ENCODE measurements around the gene RRP7A.
"Not testable (repeated sequence)": the region's sequence is repeated elsewhere in the genome, so short reads cannot be mapped to it uniquely, and the experiment has no call there.

Gene RRP7A

DNA sequence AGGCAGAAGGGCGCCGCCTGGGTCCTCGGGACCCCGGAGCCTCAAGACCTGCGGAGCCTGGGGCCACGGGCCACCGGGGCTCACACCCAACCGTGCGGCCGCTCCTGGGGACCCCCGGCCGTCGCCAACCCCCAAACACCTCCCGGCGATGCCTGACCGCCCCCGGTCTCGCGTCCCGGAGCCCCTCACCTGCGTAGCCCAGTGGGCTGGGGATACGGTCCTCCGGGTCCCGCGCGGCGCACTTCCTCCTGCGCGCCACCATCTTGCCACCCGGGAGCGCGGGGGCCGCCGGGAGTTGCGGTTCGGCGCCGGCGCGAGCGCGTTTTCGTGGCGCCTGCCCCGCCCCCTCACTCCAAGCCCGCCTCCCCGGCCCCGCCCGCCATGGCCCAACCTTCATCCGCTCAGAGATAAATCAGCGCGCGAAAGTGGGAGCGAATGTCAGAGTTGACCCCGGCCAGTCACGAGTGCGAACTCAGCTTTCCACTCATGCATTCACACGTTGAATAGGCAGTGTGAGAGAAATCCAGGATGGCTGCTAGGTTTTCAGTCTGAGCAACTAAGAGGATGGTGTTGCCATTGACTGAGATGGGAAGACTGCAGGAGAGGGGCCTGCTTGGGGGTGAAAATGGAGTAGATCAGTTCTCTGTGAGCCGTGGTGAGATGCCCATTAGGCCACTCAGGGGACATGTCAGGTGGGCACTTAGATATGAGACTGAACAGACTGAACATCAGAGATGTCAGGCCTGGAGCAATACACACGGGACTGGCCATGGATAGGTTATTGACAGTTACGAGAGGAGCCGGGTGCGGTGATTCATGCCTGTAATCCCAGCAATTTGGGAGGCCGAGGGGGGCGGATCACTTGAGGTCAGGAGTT, at the start of gene RRP7A:
Gene RRP7A, minus strand, starts transcription at position 272 of the 877 bp plus-strand sequence. Its CDS starts 10 bp downstream, at position 262.
- DNase-seq = peak; percentile 82

- not testable (repeated sequence) for DNase-seq
These were observed 48.4 kb upstream of the RRP7A start for GRCh38 chr22:42567950-42568349.

GRCh38 chr22:42565956-42566355, 46.4 kb upstream of the RRP7A start:
- no peak for DNase-seq

DNA sequence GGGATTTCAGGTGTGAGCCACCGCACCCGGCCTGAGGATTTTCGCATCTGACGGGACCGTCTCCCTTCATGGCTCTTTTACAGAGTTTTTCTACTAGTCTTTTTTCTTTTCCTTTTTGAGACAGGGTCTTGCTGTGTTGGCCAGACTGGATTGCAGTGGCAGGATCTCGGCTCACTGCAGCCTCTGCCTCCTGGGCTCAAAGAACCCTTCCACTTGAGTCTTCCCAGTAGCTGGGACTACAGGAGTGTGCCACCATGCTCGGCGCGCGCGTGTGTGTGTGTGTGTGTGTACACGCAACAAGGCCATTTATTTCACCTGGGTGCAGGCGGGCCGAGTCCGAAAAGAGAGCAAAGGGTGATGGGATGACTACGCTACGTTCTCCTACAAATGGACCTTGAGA, 45.1 kb upstream of the RRP7A start:
- DNase-seq = no peak

DNA sequence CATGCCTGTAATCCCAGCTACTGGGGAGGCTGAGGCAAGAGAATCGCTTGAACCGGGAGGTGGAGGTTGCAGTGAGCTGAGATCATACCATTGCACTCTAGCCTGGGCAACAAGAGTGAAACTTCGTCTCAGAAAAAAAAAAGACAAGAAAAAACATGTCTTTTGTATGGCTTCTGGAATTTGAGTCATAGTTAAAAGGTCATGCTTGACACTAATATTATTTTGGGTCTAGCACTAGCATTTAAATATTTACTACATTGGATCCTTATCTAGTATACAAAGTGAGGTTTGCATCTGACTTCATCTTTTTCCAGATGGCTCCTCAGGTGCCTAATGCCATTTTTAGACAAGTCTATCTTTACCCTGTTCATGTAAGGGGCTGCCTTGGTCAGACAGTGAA, 44.3 kb upstream of the RRP7A start:
- not testable (repeated sequence) for DNase-seq

DNA sequence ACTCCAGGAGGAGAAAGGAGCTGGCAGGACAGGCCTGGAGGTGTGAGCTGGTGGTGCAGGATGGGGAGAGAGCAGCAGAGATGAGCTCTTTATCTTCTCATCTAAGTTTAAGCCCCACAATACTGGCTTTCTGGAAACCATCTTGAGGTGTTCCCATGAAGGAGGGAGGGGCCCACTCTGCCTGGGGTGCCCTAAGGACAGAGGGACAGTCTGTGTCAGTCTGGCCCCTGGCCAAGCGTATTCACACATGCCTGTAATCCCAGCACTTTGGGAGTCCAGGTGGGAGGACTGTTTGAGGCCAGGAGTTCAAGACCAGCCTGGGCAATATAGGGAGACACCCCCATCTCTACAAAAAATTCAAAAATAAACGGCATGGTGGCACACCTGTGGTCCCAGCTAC, 43.1 kb upstream of the RRP7A start:
- no peak for DNase-seq

GRCh38 chr22:42562279-42562678, 42.7 kb upstream of the RRP7A start:
- no peak for DNase-seq

GRCh38 chr22:42561856-42562255, 42.3 kb upstream of the RRP7A start:
- no peak for DNase-seq

DNA sequence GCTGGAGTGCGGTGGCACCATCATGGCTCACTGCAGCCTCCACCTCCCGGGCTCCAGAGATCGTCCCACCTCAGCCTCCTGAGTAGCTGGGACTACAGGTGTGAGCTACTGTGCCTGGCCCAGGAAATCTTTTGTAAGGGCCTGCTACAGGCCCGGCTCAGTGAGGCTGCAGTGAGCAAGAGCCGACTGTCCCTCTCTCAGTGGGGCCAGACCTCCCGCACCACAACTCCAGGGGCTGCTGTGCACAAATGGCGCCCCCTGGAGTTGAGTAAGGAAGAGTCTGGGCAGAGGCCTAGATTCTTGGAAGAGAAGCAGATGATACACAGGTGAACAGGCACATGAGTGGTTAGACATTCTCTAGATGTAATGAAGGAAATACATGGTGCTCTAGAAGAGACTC, 41.2 kb upstream of the RRP7A start:
- peak; percentile 40 for DNase-seq

DNA sequence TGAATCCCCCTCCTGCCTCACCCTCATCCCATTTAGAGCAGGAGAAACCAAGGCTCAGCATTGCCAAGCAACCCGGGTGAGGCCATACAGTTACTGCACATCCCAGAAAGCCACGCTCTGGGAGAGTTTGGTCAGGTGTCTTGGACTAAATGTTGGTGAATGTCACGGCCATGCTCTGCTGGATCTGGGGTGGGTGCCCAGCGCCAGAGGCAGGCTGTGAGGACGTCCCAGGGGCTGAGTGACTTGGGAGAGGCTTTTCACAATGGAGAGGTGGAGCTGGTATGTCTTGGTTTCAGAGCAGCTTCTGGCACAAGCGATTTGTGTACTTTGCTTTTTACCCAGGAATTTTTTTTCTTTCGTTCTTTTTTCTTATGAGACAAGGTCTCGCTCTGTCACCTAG, 40.8 kb upstream of the RRP7A start:
- DNase-seq = no peak

- peak; percentile 91 for DNase-seq
These were observed 34.1 kb upstream of the RRP7A start, which contains the start of gene SERHL2 for GRCh38 chr22:42553475-42554361. Gene SERHL2, plus strand, starts transcription at chr22:42553956. Its CDS starts 65 bp downstream, at chr22:42554021.

GRCh38 chr22:42552294-42552647, 32.7 kb upstream of the RRP7A start:
- not testable (repeated sequence) for DNase-seq

DNA sequence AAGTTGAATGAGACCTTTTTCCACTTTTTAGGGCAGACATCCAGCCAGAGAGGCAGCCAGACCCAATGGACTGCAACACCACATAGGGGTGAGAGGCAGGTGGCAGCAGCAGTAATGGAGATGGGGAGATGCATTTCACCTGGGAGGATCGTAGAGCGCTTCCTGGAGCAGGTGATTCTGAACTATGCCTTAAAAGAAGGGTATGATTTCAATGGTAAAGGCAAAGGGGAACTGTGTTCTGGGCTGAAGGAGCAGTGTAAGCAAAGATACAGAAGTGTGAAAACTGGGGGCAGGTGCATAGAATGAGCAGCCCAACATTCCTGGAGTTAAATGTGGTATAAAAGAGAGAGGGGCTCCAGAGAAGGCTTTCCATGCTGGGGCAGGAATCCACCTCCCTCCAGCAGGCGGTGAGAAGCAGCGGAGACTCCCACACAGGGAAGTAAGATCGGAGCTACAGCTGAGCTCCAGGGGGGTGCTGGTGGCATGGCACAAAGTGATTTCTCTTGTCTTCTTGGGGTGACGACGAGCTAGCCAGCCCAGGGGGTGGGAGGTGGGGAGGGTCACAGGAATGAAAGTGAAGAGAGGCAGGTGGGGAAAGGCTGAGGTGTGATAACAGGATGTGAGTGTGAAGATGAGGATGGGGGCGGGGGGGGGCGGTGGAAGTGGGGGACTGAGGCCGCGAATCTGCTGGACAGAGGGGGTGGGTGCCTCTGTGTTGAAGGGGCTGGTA, 29.9 kb upstream of the RRP7A start:
- no peak for DNase-seq

DNA sequence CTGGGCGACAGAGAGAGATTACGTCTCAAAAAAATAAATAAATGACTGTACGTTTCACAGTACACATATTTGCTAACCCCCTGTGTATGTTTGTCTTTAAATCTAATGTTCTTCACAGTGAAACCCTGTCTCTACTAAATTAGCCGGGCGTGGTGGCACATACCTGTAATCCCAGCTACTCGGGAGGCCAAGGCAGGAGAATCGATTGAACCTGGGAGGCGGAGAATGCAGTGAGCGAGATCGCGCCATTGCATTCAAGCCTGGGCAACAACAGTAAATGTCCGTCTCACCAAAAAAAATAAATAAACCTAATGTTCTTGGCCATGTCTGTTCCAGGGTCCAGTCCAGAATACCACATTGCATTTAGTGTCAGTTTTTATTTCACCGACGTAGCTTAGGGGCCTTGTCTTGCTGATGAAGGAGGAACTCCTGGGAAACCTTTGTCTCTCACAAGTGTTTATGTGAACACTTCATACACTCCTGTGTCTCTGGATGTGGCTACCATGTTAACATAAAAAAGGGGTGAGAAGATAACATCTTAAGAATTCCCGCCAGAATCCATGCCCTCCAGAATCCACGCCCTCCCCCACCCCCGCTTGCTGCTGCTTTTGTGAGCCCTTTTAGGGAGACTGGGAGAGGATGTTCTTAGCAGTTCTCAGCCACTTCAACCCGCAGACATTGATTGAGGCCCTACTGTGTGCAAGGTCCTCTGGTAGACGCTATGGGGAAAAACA, 29.2 kb upstream of the RRP7A start:
- no peak for DNase-seq

- not testable (repeated sequence) for DNase-seq
These were observed 28.5 kb upstream of the RRP7A start for GRCh38 chr22:42548126-42548525.

DNA sequence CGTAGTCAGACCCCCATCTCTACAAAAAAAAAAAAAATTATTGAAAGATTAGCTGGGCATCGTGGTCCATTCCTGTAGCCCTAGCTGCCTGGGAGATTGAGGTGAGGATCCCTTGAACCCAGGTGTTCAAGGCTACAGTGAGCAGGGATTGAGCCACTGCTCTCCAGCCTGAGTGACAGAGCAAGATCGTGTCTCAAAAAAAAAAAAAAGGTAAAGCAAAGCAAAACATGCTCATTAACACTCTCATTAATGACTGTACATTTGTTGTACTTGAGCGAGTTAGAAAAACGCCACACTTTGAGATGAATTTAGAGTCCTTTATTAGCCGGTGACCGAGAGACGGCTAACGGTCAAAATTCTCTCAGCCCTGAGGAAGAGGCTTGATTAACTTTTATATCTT, 28.0 kb upstream of the RRP7A start:
- DNase-seq = no peak

DNA sequence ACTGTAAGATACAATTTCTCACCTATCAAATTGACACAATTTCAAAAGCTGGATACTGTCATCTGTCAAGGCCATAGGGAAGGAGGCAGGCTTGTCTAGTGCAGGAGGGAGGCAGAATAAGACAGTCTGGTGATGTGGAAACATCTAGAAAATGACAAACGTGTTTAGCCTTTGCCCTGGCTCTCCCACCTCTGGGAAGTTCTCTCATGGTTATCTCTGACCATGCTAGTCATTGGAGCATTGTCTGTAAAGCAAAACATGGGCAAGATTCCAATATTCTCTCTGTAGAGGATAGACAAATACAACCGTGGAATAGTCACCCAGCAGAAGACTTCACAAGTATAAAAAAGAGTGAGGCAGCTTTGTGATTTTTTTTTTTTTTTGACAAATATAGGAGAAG, 25.1 kb upstream of the RRP7A start:
- no peak for DNase-seq

GRCh38 chr22:42539236-42539771, 19.7 kb upstream of the RRP7A start:
- DNase-seq = not testable (repeated sequence)

GRCh38 chr22:42537199-42537831, 17.7 kb upstream of the RRP7A start:
- DNase-seq = not testable (repeated sequence)

DNA sequence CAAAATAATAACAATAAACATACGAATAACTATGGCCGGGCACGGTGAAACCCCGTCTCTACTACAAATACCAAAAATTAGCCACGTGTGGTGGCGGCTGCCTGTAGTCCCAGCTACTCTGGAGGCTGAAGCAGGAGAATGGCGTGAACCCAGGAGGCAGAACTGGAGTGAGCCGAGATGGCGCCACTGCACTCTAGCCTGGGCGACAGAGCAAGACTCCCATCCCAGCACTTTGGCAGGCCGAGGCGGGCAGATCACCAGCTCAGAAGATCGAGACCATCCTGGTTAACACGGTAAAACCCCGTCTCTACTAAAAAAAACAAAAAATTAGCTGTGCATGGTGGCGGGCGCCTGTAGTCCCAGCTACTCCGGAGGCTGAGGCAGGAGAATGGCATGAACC, 17.0 kb upstream of the RRP7A start:
- not testable (repeated sequence) for DNase-seq

GRCh38 chr22:42536166-42536565, 16.6 kb upstream of the RRP7A start:
- DNase-seq = no peak

Measured in hematopoietic multipotent progenitor cell treated with erythropoietin and hydrocortisone succinate and interleukin-3 and kit ligand, for 8 days (in vitro differentiated cells).